Head of caudate nucleus (tissue), 42 donors: ENCODE data around the gene PRSS38.
A peak's percentile ranks its signal among the peaks of the same experiment; 100 is the strongest.

Source experiments
- DNase-seq, 42 donors: peaks; one replicate each; pipeline versions ENCODE4 v3.0.0 to v3.0.0-alpha.2; 2020 to 2021; ENCODE audit warnings: mixed read lengths in 7 of 42
- intact Hi-C: fragments of 100-400 bp; cut with DNase I; formaldehyde crosslinking; loops from one replicate; pipeline ENCODE4 v1.15.0; 2022

The PRSS38 gene

GRCh38 chr1:227791425-227792143 is 23.9 kb upstream of the PRSS38 start:
- intact Hi-C loops: no loop called here

GRCh38 chr1:227792216-227793078 is 23.0 kb upstream of the PRSS38 start:
- DNase-seq: peak in 2 of 42 donors; percentile 35 to 36
- intact Hi-C loops: no loop called here

More at GRCh38 chr1:227791425-227792143, 23.9 kb upstream of the PRSS38 start:
- DNase-seq: peak in 1 of 42 donors; percentile 14

GRCh38 chr1:227793079-227793947 is 22.2 kb upstream of the PRSS38 start:
- intact Hi-C loops: no loop called here
- DNase-seq: peak in 1 of 42 donors; percentile 39

GRCh38 chr1:227793948-227794816 is 21.3 kb upstream of the PRSS38 start:
- intact Hi-C loops: no loop called here
- peak in 2 of 42 donors; percentile 35 to 40 for DNase-seq

- DNase-seq: peak in 1 of 42 donors; percentile 33
- intact Hi-C loops: no loop called here
Observed at GRCh38 chr1:227794817-227795192, 20.7 kb upstream of the PRSS38 start.

GRCh38 chr1:227795732-227796131 is 19.7 kb upstream of the PRSS38 start:
- no peak for DNase-seq
- intact Hi-C loops: no loop called here

DNA sequence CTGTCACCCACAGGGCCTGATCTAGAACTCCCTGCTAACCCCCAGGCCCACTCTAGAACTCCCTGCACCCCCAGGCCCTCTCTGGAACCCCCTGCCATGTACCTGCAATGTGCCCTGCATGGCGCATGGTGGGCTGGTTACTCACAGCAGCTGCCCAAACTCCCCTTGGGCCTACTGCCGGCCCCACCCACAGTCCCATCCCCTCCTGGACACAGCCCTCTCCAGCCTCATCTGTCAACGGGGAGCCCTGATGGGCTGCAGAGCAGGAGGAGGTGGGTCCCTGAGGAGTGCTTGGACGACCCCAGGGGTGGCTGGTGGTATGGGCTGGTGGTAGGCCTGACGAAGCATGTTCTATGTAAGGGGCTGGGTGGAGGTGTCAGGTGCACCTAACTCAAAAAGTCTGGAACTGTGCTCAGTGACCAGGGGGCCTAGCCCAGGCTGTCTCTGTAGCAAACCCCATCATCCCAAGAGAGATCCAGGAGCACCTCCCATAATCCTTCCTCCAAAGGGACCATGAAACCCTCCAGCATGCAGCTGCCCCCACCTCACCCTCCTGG is 19.0 kb upstream of the PRSS38 start:
- intact Hi-C loops: no loop called here
- DNase-seq: no peak

DNA sequence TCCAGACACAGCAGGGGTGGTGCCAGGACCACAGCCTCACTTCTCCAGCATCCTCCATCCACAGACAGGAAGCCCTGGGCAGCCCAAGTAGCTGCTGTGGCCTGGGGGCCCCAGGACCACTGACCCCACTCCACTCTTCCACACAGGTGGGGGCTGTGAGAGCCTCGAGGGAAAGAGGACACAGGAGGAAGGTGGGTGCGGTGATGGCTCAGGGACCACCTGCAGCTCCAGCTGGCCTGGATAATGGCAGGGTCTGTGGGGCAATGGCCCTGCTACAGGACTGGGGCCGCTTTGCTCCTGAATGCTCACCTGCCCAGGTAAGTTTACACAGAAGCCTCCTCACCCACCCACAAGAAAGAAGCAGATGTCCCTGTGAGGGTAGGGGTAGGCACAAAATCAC is 18.3 kb upstream of the PRSS38 start:
- DNase-seq: no peak
- intact Hi-C loops: no loop called here

DNA sequence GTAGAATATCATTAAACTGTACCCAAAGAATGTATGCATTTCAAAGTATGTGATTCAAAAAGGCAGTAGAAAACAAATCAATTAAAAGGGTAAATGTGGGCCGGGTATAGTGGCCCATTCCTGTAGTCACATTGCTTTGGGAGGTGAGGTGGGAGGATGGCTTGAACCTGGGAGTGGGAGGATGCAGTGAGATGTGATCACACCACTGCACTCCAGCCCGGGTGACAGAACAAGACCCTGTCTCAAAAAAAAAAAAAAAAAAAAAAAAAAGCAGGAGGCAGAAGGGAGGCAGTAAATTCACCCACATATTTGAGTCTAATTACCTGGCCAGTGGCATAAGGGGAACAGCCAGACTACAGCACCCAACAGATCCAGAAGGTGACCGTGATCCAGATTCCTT is 17.9 kb upstream of the PRSS38 start:
- DNase-seq: no peak
- intact Hi-C loops: no loop called here

DNA sequence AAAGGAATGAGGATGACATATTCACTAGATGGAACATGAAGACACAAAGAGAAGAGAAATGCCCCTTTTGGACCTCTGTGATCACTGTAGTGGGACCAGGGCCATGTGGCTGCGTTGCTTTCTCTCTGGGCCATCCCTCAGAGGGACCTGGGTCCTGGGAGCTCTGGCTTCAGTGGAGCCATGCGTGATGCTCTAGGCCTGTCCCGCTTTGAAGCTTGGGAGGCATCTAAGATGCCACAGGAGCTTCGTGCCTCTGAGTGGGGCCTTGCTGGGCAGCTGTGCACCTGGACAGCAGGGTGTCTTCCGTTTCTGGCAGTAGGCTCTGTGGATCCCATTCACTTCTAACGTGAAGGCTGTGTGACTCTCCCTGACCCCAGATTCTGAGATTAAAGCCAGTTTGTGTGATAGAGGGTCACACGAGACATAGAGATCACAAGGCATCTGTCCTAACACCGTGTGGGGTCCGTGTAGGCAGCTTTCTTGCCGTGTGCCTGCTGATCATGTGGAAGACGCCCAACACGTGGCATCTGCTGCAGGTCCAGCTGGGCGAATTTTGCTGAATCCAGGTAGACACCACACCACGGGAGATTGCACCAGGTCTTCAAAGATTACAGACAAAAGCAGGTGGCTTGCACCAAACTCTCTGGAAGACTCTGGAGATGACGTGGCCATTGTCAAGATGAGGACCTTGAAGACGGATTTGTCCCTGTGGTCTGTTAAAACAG is 17.2 kb upstream of the PRSS38 start:
- no peak for DNase-seq
- intact Hi-C loops: no loop called here

DNA sequence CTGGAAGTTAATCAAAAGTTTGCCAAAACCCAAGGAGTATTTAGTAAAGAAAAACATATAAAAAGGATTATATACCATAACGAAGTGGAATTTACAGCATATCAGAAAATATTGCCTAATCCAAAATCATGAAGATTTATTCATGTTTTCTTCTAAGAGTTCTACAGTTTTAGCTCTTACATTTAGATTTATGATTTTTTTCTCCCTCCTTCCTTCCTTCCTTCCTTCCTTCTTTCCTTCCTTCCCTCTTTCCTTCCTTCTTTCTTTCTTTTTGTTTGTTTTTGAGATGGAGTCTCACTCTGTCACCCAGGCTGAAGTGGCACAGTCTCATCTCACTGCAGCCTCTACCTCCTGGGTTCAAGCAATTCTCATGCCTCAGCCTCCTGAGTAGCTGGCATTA is 15.7 kb upstream of the PRSS38 start:
- intact Hi-C loops: no loop called here
- DNase-seq: no peak

DNA sequence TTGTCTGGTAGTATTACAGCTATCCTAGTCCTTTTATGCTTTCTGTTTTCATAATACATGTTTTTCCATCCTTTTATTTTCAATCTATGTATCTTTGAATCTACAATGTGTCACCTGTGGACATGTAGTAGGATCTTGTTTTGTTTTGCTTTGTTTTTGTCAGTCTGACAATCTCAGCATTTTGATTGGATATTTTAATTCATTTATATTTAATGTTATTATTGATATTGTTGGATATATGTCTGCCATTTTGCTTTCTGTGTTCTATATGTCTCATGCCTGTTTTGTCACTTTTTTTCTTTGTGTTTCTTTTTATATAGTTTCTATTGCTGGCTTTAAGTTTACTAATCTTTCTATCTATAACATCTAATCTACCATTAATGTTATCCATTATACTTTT is 11.5 kb upstream of the PRSS38 start:
- DNase-seq: no peak
- intact Hi-C loops: no loop called here

DNA sequence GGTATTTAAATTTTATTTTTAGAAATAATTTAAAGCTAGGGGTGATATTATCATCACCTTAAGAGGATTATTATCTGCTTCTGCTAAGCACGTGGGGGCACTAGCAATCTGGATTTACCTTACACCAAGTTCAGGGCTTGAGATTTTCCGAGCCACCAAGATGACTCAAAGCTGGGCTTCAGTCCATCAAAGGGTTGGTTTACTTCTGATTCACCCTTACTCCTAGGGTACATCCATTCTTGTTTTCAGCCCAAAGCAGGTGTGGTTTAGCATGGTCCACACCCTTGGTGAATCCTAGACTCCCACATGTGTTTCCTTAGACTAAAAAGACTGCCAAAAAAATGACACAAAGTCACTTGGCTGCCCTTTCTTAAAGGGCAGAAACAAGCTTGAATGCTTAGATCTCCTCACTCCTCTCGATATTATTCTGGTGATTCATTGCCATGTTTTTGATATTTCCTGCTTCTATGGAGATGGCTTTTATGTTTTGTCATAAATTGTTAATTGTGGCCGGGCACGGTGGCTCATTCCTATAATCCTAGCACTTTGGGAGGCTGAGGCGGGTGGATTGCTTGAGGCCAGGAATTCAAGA is 9.8 kb upstream of the PRSS38 start:
- no peak for DNase-seq

DNA sequence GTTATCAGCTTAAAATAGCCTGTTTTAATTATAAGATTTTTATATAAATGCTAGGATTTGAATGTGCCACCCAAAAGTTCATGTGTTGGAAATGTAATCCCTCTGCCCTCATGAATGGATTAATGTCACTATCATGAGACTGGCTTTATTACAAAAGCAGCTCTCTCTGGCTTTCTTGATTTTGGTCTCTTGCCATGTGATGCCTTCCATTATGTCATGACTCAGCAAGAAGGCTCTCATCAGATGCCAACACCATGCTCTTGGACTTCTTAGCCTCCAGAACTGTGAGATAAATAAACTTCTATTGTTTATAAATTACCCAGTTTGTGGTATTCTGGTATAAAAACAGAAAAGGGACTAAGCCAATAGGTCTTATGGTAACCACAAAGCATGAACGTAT is 6.9 kb upstream of the PRSS38 start:
- intact Hi-C loops: no loop called here
- DNase-seq: no peak

More for the DNA sequence above, 9.8 kb upstream of the PRSS38 start:
- intact Hi-C loops: no loop called here

- intact Hi-C loops: no loop called here
- DNase-seq: no peak
Observed at GRCh38 chr1:227809026-227809425, 6.4 kb upstream of the PRSS38 start.

DNA sequence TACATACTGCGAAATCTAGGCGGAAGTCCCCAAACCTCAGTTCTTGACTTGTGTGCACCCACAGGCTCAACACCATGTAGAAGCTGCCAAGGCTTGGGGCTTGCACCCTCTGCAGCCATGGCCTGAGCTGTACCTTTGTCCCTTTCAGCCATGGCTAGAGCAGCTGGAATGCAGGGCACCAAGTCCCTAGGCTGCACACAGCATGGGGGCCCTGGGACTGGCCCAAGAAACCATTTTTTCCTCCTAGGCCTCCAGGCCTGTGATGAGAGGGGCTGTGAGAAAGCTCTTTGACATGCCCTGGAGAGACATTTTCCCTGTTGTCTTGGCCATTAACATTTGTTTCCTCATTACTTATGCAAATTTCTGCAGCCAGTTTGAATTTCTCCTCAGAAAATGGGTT is 1.5 kb upstream of the PRSS38 start:
- intact Hi-C loops: no loop called here
- no peak for DNase-seq

- intact Hi-C loops: no loop called here
- no peak for DNase-seq
Observed at GRCh38 chr1:227816750-227817446, 1.4 kb downstream of the PRSS38 start.
